Mucosa of gallbladder (tissue), 1 donor: ENCODE results near the gene WDR83. TPM values are rescaled to one million over a fixed set of nuclear protein-coding genes. Genes with fewer than 3 reads are reported as not detected.

Experiments
- DNase-seq: peaks from one replicate; pipeline ENCODE4 v3.0.0-alpha.2; 2020; ENCODE audit warnings: low spot score
- total RNA-seq: library from RNA; stranded (reverse); gene quantifications from one replicate; pipeline ENCODE4 v1.2.1, GENCODE V29; 2021
- donor health status: DM: no; HTN: no; CAD: no.

Gene WDR83
- total RNA-seq, 1 donor from 2014 or later = 14.5 TPM

DNA sequence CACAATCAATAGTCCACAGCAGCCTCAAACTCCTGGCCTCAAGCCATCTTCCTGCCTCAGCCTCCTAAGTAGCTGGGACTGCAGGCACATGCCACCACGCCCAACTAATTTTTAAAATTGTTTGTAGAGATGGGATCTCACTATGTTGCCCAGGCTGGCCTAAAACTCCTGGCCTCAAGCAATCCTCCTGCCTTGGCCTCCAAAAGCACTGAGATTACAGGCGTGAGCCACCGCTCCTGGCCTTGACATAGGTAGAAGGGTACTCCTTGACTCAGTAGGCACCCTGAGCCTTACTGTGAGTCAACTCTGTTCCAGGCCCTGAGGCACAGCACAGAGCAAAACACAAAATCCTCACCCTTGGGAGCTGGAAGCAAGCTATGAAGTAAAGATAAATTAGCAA lies 49.3 kb downstream of the WDR83 start:
- no peak for DNase-seq

DNA sequence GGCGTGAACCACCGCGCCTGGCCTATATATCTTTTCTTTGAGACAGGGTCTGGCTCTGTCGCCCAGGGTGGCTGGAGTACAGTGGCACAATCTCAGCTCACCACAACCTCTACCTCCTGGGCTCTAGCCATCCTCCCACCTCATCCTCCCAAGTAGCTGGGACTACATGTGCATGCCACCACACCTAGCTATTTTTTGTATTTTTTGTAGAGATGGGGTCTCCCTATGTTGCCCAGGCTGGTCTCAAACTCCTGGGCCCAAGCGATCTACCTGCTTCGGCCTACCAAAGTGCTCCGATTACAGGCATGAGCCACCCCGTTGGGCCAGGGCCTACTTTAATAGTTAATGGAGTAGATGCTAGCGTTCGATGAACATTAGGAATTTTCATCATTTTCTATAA lies 53.7 kb downstream of the WDR83 start:
- no peak for DNase-seq

DNA sequence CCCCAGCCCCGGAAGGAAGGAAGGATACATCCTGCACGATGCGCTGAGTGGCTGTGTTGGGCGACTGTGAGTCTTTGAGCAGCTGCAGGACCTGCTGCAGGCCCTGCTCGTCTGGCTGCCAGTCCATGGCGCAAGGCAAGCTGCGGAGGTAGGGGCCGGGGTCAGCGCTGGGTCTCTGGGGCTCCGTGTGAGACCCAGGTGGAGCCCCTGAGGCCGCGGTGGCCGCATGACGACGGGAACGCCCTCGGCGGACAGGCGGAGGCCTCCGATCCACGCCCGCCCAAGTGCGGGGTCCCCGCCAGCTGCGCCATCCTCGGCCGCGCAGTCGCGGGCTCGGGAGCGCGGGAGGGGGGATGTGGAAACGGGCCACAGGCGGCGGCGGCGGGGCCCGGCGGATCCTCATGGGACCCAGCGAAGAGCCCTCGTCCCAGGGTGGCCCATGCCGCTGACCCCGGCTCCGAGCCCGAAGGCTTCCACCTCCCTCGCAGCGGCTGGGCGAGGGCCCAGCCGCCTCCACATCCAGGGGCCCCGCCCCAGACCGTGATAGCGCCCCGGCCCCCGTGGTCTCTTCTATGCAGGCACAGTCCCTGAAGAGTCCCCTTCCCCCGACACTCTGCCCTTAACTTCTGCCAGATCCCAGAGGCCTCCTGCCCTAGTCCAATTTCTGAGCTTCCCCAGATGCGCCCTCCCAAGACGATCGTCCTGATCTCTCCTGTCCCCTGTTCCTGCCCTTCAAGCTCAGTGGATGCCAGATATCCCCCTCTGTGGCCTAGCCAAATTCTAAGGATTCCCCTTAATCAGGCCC lies 54.4 kb downstream of the WDR83 start:
- no peak for DNase-seq

DNA sequence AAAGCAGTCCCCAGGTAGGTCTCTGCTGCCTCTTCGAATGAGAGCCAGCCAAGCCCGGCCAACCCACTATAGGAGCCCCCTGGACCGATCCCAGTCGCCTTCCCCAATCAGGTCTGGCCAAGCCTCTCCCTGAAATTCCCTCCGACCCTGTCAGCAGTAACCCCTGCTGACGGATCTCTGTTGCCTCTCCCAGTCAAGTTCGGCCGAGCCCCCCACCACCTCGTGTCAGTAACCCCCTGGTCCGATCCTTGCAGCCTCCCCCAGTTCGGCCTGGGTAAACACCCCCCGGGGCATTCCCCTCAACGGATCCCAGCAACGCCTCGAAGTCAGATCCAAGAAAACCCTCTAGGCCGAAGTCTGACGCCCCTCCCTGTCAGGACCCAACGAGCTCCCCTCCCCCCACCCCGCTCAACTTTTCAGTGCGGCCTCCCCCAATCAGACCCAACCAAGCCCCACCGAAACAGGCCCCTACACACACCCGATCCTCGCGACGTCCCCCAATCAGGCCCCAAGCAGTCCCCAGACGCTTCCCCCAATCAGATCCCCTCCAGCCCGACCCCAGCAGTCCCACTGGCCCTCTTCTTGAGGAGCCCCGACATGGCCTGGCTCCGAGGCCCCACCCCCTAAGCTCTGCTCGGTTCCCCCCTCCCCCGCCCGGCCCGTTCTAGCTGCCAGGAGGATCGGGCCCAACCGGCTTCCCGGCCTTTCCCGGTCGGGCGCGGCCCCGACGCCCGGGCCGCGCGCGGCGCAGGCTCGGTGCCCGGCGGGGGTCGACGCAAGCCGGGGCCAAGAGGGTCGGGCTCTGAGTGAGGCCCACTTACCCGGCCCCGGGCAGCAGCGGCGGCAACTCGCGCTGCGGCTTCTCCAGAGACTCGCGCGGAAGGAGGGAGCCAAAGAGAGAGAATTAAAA lies 55.3 kb downstream of the WDR83 start:
- peak; percentile 31 for DNase-seq

DNA sequence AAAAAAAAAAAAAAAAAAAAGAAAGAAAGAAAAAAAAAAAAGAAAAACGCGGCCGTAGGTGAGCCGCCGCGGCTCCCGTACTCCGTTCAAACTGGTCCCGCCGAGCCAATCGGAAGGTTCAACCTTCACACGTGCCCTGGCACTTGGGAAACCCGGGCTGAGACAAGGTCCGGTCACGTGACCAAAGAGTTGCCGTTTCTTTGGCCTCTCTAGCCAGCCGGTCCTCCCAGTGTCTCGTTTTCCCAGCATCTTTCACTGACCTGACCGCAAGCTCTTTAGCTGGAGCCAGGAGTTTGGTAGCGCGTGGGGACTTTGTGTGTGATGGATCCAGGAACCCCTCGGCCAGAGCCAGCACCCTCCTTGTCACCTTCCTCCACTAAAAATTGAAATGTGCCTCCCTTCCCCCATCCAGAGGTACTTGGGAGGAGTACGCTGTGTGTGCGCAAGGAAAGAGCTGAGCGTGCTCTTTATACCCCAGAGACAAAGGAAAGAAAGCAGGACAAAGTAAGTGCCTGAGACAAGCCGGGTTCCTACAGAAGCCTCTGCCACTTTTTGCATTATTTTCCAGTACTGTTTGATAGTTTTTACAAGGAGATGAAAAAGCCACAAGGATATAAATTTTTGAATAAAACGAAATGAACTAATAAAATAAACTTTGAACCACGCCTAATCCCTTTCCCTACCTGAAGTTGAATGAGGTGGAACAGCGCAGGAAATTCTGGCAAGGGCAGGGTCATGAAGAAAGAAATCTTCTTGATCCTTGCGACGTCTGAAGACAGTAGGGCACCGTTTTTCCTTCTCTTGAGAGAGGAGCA lies 56.2 kb downstream of the WDR83 start:
- peak; percentile 99 for DNase-seq

- DNase-seq = no peak
Measured at GRCh38 chr19:12723381-12723640, 56.7 kb downstream of the WDR83 start.

DNA sequence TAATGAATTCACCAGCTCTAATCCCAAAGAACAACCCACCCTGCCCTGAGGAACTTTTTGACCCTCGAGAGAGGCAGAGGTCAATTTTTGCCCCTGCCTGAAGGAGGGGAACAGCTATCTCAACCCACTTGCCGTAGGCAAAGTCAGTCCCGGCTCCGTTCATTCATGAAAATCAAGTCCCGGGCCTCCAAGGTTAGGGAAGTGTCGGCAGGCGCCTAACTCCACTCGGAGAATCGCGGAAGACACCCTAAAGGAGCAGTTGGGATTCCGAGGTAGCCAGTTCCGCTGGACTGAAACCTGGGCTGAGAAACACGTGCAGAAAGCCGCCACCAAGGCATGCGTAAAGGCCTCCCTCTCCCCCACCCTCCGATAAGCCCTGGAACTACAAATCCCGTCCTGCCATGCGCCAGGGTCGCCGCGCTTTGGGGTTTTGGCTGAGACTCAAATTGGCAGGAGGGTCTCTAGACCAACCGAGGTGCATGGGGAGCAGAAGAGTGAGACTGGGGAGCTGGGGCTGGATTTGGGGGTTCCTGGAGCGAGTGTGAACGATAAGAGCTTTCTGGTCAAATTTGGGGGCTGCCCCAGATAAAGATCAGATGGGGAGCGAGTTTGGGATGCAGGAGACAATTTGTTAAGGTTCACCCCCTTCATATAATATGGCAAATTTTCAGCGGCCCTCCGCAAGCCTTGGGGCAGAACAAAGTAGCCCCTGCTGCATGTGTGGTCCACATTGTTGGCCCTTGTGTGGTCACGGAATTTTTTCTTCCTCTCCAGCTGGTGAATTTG lies 57.2 kb downstream of the WDR83 start, which contains the start of gene TNPO2:
Gene TNPO2 (minus strand): TSS at position 292 of the 786 bp plus-strand sequence. CDS start 2,955 bp downstream, outside the sequence.
- DNase-seq = peak; percentile 42

Other genes with a start within 250 kb of the WDR83 start
- gene ZNF443, start 225.8 kb upstream of the WDR83 start, total RNA-seq = 6.7 TPM
- 3.7 TPM for gene ZNF709, start 182.0 kb upstream of the WDR83 start, total RNA-seq
- 13.9 TPM for gene ZNF564, start 115.3 kb upstream of the WDR83 start, total RNA-seq
- 15.6 TPM for gene ZNF490, start 56.0 kb upstream of the WDR83 start, total RNA-seq
- gene ZNF791, start 55.9 kb upstream of the WDR83 start, total RNA-seq = 27.1 TPM
- 104 TPM for gene MAN2B1, start 65 bp upstream of the WDR83 start, total RNA-seq
- gene DHPS, start 15.1 kb downstream of the WDR83 start, total RNA-seq = 89.0 TPM
- gene GNG14, start 21.2 kb downstream of the WDR83 start, total RNA-seq = not detected
- gene FBXW9, start 29.8 kb downstream of the WDR83 start, total RNA-seq = 8.9 TPM
- gene TNPO2, start 57.1 kb downstream of the WDR83 start, total RNA-seq = 65.5 TPM
- 172 TPM for gene TRIR, start 67.9 kb downstream of the WDR83 start, total RNA-seq
- gene GET3, start 70.7 kb downstream of the WDR83 start, total RNA-seq = 64.8 TPM
- not detected for gene BEST2, start 85.0 kb downstream of the WDR83 start, total RNA-seq
- 128 TPM for gene HOOK2, start 108.7 kb downstream of the WDR83 start, total RNA-seq
- gene JUNB, start 124.7 kb downstream of the WDR83 start, total RNA-seq = 119 TPM
- gene PRDX2, start 135.0 kb downstream of the WDR83 start, total RNA-seq = 319 TPM
- 4.1 TPM for gene THSD8, start 135.3 kb downstream of the WDR83 start, total RNA-seq
- 7.3 TPM for gene RNASEH2A, start 139.8 kb downstream of the WDR83 start, total RNA-seq
- not detected for gene RTBDN, start 167.8 kb downstream of the WDR83 start, total RNA-seq
- gene MAST1, start 171.7 kb downstream of the WDR83 start, total RNA-seq = 0.83 TPM
- gene DNASE2, start 214.6 kb downstream of the WDR83 start, total RNA-seq = 48.7 TPM
- not detected for gene KLF1, start 220.4 kb downstream of the WDR83 start, total RNA-seq
- 33.7 TPM for gene GCDH, start 224.4 kb downstream of the WDR83 start, total RNA-seq